Keratinocyte (primary cell): ENCODE measurements around the gene TNFRSF4. TPM values are rescaled to one million over a fixed set of nuclear protein-coding genes. Genes with fewer than 3 reads are reported as not detected.

Experiments
- DNase-seq: peaks from one replicate; pipeline ENCODE4 v3.0.0-alpha.2; 2011; ENCODE audit warnings: low read depth, missing footprints, low spot score
- FAIRE-seq: peaks from 2 replicates; lab custom pipeline; 2011; peaks lifted over from hg19 to GRCh38; lab: Jason Lieb, UNC
- H2AFZ ChIP-seq: 2 replicates; pipeline ENCODE4 v1.6.0; 2012; ENCODE audit warnings: low read length, control low read depth, inconsistent platforms; ENCODE audit not compliant: control insufficient read depth
- H3K27ac ChIP-seq: 2 replicates; pipeline ENCODE4 v1.5.1; 2011; ENCODE audit warnings: low read length; ENCODE audit not compliant: control insufficient read depth, insufficient read depth
- H3K27me3 ChIP-seq: 3 replicates; pipeline ENCODE4 v1.6.0; 2011; ENCODE audit warnings: low read length; ENCODE audit not compliant: control insufficient read depth, insufficient read depth; ENCODE audit errors: extremely low read depth
- H3K36me3 ChIP-seq, 2 experiments: 2 replicates in 1 of 2; 3 replicates in 1 of 2; pipeline ENCODE4 v1.5.1; 2011; ENCODE audit warnings: low read length in 2 of 2, mild to moderate bottlenecking in 1 of 2; ENCODE audit not compliant: control insufficient read depth in 2 of 2, insufficient read depth in 2 of 2; ENCODE audit errors: extremely low read depth in 1 of 2
- H3K4me1 ChIP-seq: 3 replicates; pipeline ENCODE4 v1.5.1; 2011; ENCODE audit warnings: low read length; ENCODE audit not compliant: control insufficient read depth, insufficient read depth; ENCODE audit errors: extremely low read depth
- H3K4me2 ChIP-seq: 3 replicates; pipeline ENCODE4 v1.6.0; 2011; ENCODE audit warnings: low read depth, low read length; ENCODE audit not compliant: control insufficient read depth, insufficient read depth; ENCODE audit errors: extremely low read depth
- H3K4me3 ChIP-seq, 3 experiments: fragments of 200-600 bp in 1 of 3; sonication (generic) in 1 of 3; 2 replicates in 2 of 3; 3 replicates in 1 of 3; pipeline ENCODE4 v1.5.1; 2011 to 2016; ENCODE audit warnings: low read length in 3 of 3, mild to moderate bottlenecking in 3 of 3, control low read depth in 2 of 3, inconsistent platforms in 1 of 3, low read depth in 1 of 3, mixed read lengths in 1 of 3, mixed run types in 1 of 3, moderate library complexity in 1 of 3; ENCODE audit not compliant: control insufficient read depth in 2 of 3, insufficient read depth in 2 of 3; ENCODE audit errors: extremely low read depth in 1 of 3
- H3K79me2 ChIP-seq: 2 replicates; pipeline ENCODE4 v1.6.0; 2012; ENCODE audit warnings: low read length; ENCODE audit not compliant: control insufficient read depth, insufficient read depth
- H3K9ac ChIP-seq: 3 replicates; pipeline ENCODE4 v1.6.0; 2011; ENCODE audit warnings: low read length; ENCODE audit not compliant: control insufficient read depth, insufficient read depth; ENCODE audit errors: extremely low read depth
- H3K9me1 ChIP-seq: 3 replicates; pipeline ENCODE4 v1.6.0; 2011; ENCODE audit warnings: low read length; ENCODE audit not compliant: control insufficient read depth, insufficient read depth; ENCODE audit errors: extremely low read depth
- H3K9me3 ChIP-seq: 2 replicates; pipeline ENCODE4 v1.5.1; 2012; ENCODE audit warnings: low read depth, low read length; ENCODE audit not compliant: control insufficient read depth
- H4K20me1 ChIP-seq: 3 replicates; pipeline ENCODE4 v1.6.0; 2011; ENCODE audit warnings: low read length; ENCODE audit not compliant: control insufficient read depth, insufficient read depth; ENCODE audit errors: extremely low read depth
- CTCF ChIP-seq, 3 experiments: IDR thresholded peaks in 1 of 3; conservative IDR thresholded peaks in 1 of 3; optimal IDR thresholded peaks in 1 of 3; 2 replicates in 2 of 3; 3 replicates in 1 of 3; pipeline versions ENCODE3 to v1.5.1; 2011; ENCODE audit warnings: low read length in 3 of 3, mild to moderate bottlenecking in 3 of 3, moderate library complexity in 2 of 3, control low read depth in 1 of 3, inconsistent platforms in 1 of 3; ENCODE audit not compliant: insufficient read depth in 2 of 3; ENCODE audit errors: extremely low read depth in 1 of 3
- EZH2 ChIP-seq: IDR thresholded peaks from one replicate; pipeline ENCODE4 v1.6.1; 2012; ENCODE audit warnings: inconsistent platforms, mild to moderate bottlenecking, low read length, moderate library complexity
- dilution Hi-C: fragments of 300-500 bp; cut with MboI; formaldehyde crosslinking; loops from one replicate; pipeline ENCODE4 v1.7.0; 2020; ENCODE audit warnings: low sequenced_read_pairs; ENCODE audit not compliant: extremely low pct_ligation_motif_present
- polyA plus RNA-seq, 5 experiments: library from polyadenylated mRNA; depleted of rRNA in 3 of 5; stranded (reverse) in 3 of 5; stranded (forward) in 1 of 5; unstranded in 1 of 5; fragments of >200 nt; gene quantifications; 1 replicate in 1 of 5; 2 replicates in 3 of 5; 3 replicates in 1 of 5; pipeline versions ENCODE4 v1.2.1 to v1.2.3, GENCODE V29; 2011 to 2012; ENCODE audit warnings: missing spikeins in 2 of 5, low read depth in 1 of 5, low replicate concordance in 1 of 5

TNFRSF4 gene
- polyA plus RNA-seq, 1 donor (not counting 4 experiments of a cell fraction or from before 2014, with no cell fraction given), result not detected

GRCh38 chr1:1206376-1206965 is 7.5 kb downstream of the TNFRSF4 start, which contains the start of gene TNFRSF18:
TSS of gene TNFRSF18 (minus strand) at chr1:1206592. CDS start at chr1:1206571, 21 bp downstream.
- Histone ChIP-seq H2AFZ (peak within 1 kb of the TSS; percentile 33), H3K9me3 (no peaks in the 10 kb centered on the region), H3K27ac (no peak within 1 kb of the TSS), H3K4me2 (peak within 1 kb of the TSS; percentile 66), H3K4me1 (peaks cover 6% of the 10 kb centered on the region), H4K20me1 (no peaks in the 10 kb centered on the region), H3K9me1 (no peaks in the 10 kb centered on the region), H3K79me2 (no peaks in the 10 kb centered on the region), H3K27me3 (peaks cover 40% of the 10 kb centered on the region), H3K9ac (no peak within 1 kb of the TSS), H3K4me3 (peak within 1 kb of the TSS in 2 of 3 experiments; percentile 22 to 46), H3K36me3 (no peaks in the 10 kb centered on the region)
- FAIRE-seq, result no peak
- dilution Hi-C loops, result no loop called here
- no peak for DNase-seq
- TF ChIP-seq CTCF (optimal IDR thresholded peaks at IDR 0.05 in 1 of 3, IDR thresholded peaks at IDR 0.05 in 1 of 3, conservative IDR thresholded peaks at IDR 0.05 in 1 of 3; ENCODE audit: extremely low read depth in 1 of 3, insufficient read depth in 2 of 3, low read length in 3 of 3) (no peak), EZH2 (peak; percentile 43)

GRCh38 chr1:1205769-1206375 is 8.1 kb downstream of the TNFRSF4 start:
- H3K36me3 ChIP-seq, result no peaks in the 10 kb centered on the region
- FAIRE-seq (no peak), DNase-seq (no peak)
- TF ChIP-seq CTCF (optimal IDR thresholded peaks at IDR 0.05 in 1 of 3, IDR thresholded peaks at IDR 0.05 in 1 of 3, conservative IDR thresholded peaks at IDR 0.05 in 1 of 3; ENCODE audit: extremely low read depth in 1 of 3, insufficient read depth in 2 of 3, low read length in 3 of 3), result no peak
- TF ChIP-seq EZH2, result no peak
- peak overlapping the region; percentile 33 for H2AFZ ChIP-seq
- H3K9me3 ChIP-seq, result no peaks in the 10 kb centered on the region
- H4K20me1 ChIP-seq, result no peaks in the 10 kb centered on the region
- H3K9me1 ChIP-seq, result no peaks in the 10 kb centered on the region
- no peaks in the 10 kb centered on the region for H3K79me2 ChIP-seq
- no peak overlapping the region for H3K4me3 ChIP-seq
- dilution Hi-C loops, result no loop called here
- H3K4me1 ChIP-seq, result peaks cover 6% of the 10 kb centered on the region
- H3K9ac ChIP-seq, result no peak overlapping the region
- H3K27ac ChIP-seq, result no peak overlapping the region
- peak overlapping the region; percentile 66 for H3K4me2 ChIP-seq
- H3K27me3 ChIP-seq, result peaks cover 40% of the 10 kb centered on the region
